HL-60 (cell line): ENCODE results near the gene AGER.

Source experiments
- GABPA ChIP-seq: IDR thresholded peaks from 2 replicates; pipeline ENCODE4 v1.6.1; 2012; ENCODE audit warnings: low read depth
- POLR2AphosphoS5 ChIP-seq: IDR thresholded peaks from 2 replicates; pipeline ENCODE4 v1.6.1; 2012; ENCODE audit warnings: low read depth
- TF ChIP-seq, protein P1 (sequence below): IDR thresholded peaks from one replicate; pipeline ENCODE4 v1.5.1; 2011; ENCODE audit warnings: low read length, control low read depth, inconsistent platforms; ENCODE audit not compliant: insufficient read depth
- TF ChIP-seq, protein P2 (sequence below): IDR thresholded peaks from 2 replicates; pipeline ENCODE4 v1.6.1; 2012; ENCODE audit warnings: low read depth; ENCODE audit not compliant: insufficient replicate concordance

DNA sequence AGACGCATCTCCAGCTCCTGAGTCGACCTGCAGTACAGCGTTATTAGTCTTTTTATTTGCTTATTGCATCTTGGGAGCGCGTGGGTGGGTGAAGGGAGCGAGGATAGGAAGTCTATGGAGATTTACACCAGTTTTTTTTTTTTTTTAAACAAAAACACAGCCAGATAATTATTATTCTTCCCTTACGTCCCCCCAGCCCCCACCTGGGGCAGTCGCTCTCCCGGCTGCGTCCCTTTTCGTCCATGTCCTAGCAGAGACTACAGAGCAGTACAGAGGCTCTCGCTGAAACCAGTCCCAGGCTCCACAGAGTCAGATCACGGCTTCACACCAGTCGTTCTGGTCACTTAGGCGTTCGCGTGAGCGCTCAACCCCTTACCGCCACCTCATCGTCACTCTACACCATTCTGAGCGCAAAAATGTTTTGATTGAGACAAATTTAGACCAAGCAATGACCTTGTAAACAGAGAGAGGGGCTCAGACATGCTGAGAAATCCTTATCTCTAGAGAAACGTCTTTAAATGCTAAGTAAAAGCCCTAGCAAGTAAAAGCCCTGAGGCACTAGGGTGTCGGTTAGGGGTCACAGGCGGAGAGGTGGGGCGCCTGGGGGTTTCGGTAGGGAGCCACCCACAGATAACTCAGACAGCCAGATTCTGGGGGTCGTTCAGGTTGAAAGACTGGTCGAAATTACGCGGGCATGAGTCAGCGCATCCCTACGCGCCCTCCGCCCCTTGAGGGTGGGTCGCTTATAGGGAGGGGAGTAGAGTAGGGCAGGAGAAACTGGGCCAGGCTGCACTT, 31.1 kb downstream of the AGER start:
- TF ChIP-seq, protein P1, sequence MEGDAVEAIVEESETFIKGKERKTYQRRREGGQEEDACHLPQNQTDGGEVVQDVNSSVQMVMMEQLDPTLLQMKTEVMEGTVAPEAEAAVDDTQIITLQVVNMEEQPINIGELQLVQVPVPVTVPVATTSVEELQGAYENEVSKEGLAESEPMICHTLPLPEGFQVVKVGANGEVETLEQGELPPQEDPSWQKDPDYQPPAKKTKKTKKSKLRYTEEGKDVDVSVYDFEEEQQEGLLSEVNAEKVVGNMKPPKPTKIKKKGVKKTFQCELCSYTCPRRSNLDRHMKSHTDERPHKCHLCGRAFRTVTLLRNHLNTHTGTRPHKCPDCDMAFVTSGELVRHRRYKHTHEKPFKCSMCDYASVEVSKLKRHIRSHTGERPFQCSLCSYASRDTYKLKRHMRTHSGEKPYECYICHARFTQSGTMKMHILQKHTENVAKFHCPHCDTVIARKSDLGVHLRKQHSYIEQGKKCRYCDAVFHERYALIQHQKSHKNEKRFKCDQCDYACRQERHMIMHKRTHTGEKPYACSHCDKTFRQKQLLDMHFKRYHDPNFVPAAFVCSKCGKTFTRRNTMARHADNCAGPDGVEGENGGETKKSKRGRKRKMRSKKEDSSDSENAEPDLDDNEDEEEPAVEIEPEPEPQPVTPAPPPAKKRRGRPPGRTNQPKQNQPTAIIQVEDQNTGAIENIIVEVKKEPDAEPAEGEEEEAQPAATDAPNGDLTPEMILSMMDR, result no peak
- TF ChIP-seq, protein P2, sequence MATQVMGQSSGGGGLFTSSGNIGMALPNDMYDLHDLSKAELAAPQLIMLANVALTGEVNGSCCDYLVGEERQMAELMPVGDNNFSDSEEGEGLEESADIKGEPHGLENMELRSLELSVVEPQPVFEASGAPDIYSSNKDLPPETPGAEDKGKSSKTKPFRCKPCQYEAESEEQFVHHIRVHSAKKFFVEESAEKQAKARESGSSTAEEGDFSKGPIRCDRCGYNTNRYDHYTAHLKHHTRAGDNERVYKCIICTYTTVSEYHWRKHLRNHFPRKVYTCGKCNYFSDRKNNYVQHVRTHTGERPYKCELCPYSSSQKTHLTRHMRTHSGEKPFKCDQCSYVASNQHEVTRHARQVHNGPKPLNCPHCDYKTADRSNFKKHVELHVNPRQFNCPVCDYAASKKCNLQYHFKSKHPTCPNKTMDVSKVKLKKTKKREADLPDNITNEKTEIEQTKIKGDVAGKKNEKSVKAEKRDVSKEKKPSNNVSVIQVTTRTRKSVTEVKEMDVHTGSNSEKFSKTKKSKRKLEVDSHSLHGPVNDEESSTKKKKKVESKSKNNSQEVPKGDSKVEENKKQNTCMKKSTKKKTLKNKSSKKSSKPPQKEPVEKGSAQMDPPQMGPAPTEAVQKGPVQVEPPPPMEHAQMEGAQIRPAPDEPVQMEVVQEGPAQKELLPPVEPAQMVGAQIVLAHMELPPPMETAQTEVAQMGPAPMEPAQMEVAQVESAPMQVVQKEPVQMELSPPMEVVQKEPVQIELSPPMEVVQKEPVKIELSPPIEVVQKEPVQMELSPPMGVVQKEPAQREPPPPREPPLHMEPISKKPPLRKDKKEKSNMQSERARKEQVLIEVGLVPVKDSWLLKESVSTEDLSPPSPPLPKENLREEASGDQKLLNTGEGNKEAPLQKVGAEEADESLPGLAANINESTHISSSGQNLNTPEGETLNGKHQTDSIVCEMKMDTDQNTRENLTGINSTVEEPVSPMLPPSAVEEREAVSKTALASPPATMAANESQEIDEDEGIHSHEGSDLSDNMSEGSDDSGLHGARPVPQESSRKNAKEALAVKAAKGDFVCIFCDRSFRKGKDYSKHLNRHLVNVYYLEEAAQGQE, result no peak
- TF ChIP-seq POLR2AphosphoS5, result no peak
- no peak for TF ChIP-seq GABPA
